WTC11 (cell line): ENCODE results near the gene RCC2.

Experiments used
- ATF2 ChIP-seq: sonication (generic); formaldehyde crosslinking; IDR thresholded peaks from 2 replicates; pipeline ENCODE4 v1.8.1; 2022; ENCODE audit warnings: low read depth, missing genetic modification reagents, borderline replicate concordance
- CBFB ChIP-seq: sonication (generic); formaldehyde crosslinking; IDR thresholded peaks from 2 replicates; pipeline ENCODE4 v1.8.1; 2022; ENCODE audit warnings: mild to moderate bottlenecking, low read depth, missing genetic modification reagents
- CREB1 ChIP-seq: sonication (generic); formaldehyde crosslinking; IDR thresholded peaks from 2 replicates; pipeline ENCODE4 v1.8.0; 2023; ENCODE audit warnings: mild to moderate bottlenecking, missing genetic modification reagents
- CTCF ChIP-seq: fragments of 200-600 bp; IDR thresholded peaks from 2 replicates; pipeline ENCODE4 v1.8.0; 2022; ENCODE audit warnings: antibody characterized with exemption
- GTF2I ChIP-seq: fragments of 250-450 bp; sonication (Bioruptor Pico); conservative IDR thresholded peaks from 2 replicates; pipeline ENCODE4 v1.4.0; 2021; ENCODE audit warnings: mild to moderate bottlenecking
- MAX ChIP-seq: sonication (generic); formaldehyde crosslinking; IDR thresholded peaks from 2 replicates; pipeline ENCODE4 v1.8.0; 2022; ENCODE audit warnings: mild to moderate bottlenecking, missing genetic modification reagents
- MXD4 ChIP-seq: fragments of 250-450 bp; sonication (Bioruptor Pico); IDR thresholded peaks from 2 replicates; pipeline ENCODE4 v1.8.0; 2021; ENCODE audit warnings: mild to moderate bottlenecking, moderate library complexity, borderline replicate concordance
- TCF7 ChIP-seq: sonication (generic); formaldehyde crosslinking; IDR thresholded peaks from 2 replicates; pipeline ENCODE4 v1.8.0; 2022; ENCODE audit warnings: mild to moderate bottlenecking, low read depth, missing genetic modification reagents, moderate library complexity
- ZNF423 ChIP-seq: fragments of 250-450 bp; sonication (Bioruptor Pico); IDR thresholded peaks from 2 replicates; pipeline ENCODE4 v2.1.2; 2022; ENCODE audit warnings: mild to moderate bottlenecking, moderate library complexity
- ZNF671 ChIP-seq: fragments of 250-450 bp; sonication (Bioruptor Pico); IDR thresholded peaks from 2 replicates; pipeline ENCODE4 v1.8.0; 2021; ENCODE audit warnings: mild to moderate bottlenecking

GRCh38 chr1:17401841-17402240, 37.6 kb downstream of the RCC2 start:
- TF ChIP-seq CREB1 (CRISPR knock-in tag) = no peak
- TF ChIP-seq ATF2 (CRISPR knock-in tag) = no peak
- no peak for TF ChIP-seq CTCF
- no peak for TF ChIP-seq ZNF671
- no peak for TF ChIP-seq MXD4 (CRISPR knock-in tag)
- no peak for TF ChIP-seq CBFB
- TF ChIP-seq GTF2I (CRISPR knock-in tag) = no peak
- TF ChIP-seq TCF7 = no peak
- TF ChIP-seq ZNF423 (CRISPR knock-in tag) = no peak
- TF ChIP-seq MAX (CRISPR knock-in tag) = no peak
